DMS153 treated with DMSO at 0.1 percent for 48 hours (cell line): ENCODE results near the gene MYBPC2.

Source experiments
- DNase-seq: peaks from one replicate; lab custom pipeline; 2025; ENCODE audit not compliant: unreplicated experiment; lab: John Stamatoyannopoulos, UW

MYBPC2 gene

GRCh38 chr19:50478901-50479715 is 46.4 kb downstream of the MYBPC2 start:
- DNase-seq = no peak

- no peak for DNase-seq
These were observed 47.1 kb downstream of the MYBPC2 start for GRCh38 chr19:50479761-50480251.

DNA sequence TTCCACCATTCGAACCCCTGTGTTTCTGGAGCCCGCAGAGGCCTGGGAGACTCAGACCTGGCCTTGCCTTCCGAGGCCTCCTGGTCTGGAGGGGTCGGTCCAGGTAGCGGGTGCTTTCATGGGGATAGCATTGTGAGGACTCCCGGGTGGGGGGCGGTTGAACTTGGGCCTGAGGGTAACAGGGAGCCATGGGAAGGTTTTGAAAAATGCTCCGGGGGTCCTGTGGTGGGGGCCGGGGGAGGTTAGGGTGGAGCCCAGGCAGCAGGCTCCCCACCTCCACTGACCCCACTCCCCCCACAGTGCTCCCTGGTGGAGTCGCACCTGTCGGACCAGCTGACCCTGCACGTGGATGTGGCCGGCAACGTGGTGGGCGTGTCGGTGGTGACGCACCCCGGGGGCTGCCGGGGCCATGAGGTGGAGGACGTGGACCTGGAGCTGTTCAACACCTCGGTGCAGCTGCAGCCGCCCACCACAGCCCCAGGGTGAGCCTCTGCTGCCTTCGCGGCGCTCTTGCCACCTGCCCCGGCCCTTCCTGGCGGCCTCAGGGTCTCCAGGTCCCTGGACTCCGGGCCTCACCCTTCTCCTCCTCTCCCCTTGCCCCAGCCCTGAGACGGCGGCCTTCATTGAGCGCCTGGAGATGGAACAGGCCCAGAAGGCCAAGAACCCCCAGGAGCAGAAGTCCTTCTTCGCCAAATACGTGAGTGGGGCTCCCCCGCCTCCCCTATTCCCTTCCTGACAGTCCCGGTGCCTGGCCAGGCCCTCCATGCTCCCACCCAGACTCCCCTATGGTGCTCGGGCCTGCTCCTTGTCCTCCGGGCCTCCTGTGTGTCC is 47.8 kb downstream of the MYBPC2 start:
- no peak for DNase-seq

- DNase-seq = no peak
These were observed 48.9 kb downstream of the MYBPC2 start for GRCh38 chr19:50481351-50482149.

DNA sequence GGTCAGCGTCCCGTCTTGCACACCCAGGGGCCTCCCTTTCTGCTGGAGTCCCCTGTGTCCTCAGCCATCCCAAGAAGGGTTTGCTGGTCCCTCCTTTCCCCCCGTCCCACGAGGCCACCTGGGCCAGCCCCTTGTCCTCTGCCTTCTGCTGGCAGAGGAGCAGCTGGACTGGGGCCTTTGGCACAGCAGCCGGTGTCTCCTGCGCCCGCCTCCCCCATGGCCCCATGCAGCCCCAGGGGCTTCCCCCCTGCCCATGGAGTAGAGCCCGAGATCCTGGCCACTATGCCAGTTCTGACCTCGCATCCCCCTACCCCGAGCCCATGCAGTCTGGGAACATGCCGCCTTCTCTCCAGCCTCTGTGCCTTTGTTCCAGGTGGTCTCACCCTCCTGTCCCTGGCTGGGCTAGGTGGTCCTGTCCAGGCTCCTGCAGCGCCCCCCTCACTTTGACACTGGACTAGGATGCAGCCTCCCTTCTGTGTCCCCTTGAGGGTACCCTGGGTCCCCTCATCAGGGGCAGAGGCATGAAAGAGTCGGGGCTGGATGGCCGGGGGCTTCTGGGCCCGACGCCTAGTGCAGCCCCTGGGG is 49.7 kb downstream of the MYBPC2 start:
- no peak for DNase-seq

- DNase-seq = no peak
These were observed 50.2 kb downstream of the MYBPC2 start for GRCh38 chr19:50482916-50483315.

GRCh38 chr19:50485284-50485955 is 52.7 kb downstream of the MYBPC2 start:
- DNase-seq = no peak

- no peak for DNase-seq
These were observed 54.3 kb downstream of the MYBPC2 start for GRCh38 chr19:50486823-50487515.

DNA sequence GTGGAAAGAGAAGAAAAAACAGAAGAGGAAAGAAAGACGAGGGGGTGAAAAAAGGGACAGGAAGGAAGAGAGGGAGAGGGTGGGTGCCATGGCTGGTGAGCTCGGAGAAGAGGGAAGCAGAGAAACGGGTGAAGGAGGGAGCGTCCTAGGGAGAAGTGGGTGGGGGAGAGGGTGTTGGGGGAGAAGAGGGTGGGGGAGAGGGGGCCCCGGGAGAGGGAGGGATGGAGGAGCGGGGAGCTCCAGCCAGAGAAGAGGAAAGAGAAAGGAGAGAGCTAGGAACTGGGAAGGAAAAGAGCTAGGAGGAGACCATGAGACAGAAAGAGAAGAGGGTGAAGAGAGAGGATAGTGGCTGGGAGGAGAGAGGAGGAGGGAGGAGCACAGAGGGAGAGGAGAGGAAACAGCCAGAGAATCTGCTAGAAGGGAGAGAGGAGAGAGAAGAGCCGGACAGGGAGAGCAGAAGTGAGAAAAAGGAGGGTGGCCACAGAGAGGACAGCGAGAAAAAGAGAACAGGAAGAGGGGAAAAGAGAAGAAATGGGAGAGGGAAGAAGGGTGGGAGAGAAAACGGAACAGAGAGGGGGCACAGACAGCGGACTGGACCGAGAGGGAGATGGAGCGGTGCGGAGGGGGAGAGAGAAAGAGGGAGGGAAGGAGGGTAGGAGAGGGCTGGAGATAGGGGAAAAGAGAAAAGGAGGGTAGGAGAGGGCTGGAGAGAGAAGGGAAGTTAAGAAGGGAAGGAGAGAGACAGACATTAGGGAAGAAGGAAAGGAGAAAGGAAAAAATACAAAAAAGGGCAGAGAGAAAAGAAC is 55.9 kb downstream of the MYBPC2 start:
- DNase-seq = no peak

DNA sequence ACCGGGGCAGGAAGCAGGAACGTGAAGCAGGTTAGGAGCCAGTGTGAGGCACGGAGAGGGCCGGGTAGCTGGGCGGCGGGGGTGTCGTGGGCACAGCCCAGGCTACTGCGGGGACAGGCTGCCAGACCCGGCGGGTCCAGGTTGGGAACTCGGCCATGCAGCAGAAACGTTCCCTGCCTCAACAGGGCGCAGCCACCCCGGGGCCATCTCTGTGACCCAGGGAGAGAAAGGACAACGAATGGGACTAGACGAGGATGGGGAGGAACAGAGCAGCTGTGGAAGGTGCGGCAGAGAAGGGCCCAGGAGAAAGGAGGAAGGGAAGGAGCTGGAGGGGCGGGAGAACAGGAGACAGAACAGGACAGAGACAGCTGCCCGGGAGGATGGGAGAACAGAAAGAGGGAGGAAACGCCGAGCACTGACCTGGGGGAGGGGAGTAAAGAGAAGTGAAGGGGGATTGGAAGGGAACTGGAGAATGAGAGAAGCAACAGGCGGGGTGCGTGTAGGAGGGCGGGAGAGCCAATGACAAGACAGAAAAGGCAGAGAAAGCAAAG is 56.8 kb downstream of the MYBPC2 start:
- no peak for DNase-seq

- DNase-seq = no peak
These were observed 57.7 kb downstream of the MYBPC2 start for GRCh38 chr19:50490411-50490811.

DNA sequence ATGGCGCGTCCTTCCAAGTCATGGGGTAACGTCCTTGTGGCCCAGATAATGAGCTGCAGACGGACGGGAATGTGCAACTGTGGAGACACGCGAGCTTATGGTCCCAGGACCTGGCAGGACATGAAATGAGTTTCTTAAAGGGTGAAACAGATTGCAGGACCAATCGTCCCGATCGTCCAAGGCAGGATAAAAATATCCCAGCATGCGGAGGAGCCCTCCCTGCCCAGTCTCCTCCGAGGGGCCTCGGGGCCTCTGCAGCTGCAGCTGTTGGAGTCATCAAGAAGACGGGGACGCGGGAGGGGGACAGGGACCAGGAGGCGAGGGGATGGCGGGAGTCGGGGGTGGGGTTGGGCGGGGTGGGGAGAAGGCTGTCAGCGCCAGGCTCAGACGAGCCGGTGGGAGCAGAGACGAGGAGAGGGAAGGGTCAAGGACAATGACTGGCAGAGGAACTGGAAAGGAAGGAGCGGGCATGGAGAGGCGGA is 58.3 kb downstream of the MYBPC2 start:
- no peak for DNase-seq

DNA sequence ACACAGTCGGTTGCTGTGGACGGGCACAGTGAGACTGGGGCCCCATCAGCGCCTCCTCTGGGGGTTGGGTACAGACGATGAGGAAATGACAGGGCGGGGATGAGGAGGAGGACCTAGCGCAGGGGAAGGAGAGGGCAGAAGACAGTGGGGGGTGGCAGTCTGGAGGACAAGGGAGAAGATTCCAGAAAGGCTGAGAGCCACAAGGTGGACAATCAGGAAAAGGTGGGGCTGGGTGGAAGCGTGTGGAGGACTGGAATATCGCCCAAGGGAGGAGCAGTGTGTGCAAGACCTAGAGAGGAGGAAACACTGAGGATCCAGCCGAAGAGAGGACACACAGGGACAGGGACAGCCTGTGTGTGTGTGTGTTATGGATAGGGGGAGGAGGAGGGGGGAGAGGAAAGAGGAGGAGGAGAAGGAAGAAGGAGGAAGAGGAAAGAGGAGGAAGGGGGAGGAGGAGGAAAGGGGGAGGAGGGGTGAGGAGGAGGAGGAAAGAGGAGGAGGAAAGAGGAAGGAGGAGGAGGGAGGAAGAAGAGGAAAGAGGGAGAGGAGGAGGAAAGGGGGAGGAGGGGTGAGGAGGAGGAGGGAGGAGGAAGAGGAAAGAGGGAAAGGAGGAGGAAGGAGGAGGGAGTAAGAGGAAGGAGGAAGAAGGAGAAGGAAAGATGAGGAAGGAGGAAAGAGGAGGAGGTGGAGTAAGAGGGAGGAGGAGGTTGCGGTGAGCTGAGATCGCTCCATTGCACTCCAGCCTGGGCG is 59.8 kb downstream of the MYBPC2 start:
- DNase-seq = no peak

GRCh38 chr19:50493171-50493570 is 60.5 kb downstream of the MYBPC2 start:
- no peak for DNase-seq

- DNase-seq = no peak
These were observed 61.7 kb downstream of the MYBPC2 start for GRCh38 chr19:50494186-50495019.

- DNase-seq = no peak
These were observed 62.4 kb downstream of the MYBPC2 start for GRCh38 chr19:50495020-50495531.
